Spinal cord (tissue), 10 donors: ENCODE measurements around the gene ALOX12B. TPM values are rescaled to one million over a fixed set of nuclear protein-coding genes. Genes with fewer than 3 reads are reported as not detected.
"Not testable (repeated sequence)": the region's sequence is repeated elsewhere in the genome, so short reads cannot be mapped to it uniquely, and the experiment has no call there.

Experiments
- DNase-seq, 6 donors: peaks; one replicate each; pipeline versions ENCODE4 v3.0.0 to v3.0.0-alpha.2; 2013 to 2015; ENCODE audit warnings: low spot score in 6 of 6, low read depth in 4 of 6
- H3K27ac ChIP-seq: one replicate; pipeline ENCODE4 v1.5.1; 2013; ENCODE audit warnings: low read depth, low read length, control low read depth
- H3K27me3 ChIP-seq: one replicate; pipeline ENCODE4 v1.6.1; 2013; ENCODE audit warnings: low read length; ENCODE audit not compliant: control insufficient read depth, insufficient read depth
- H3K36me3 ChIP-seq: one replicate; pipeline ENCODE4 v1.6.1; 2013; ENCODE audit warnings: low read length; ENCODE audit not compliant: control insufficient read depth, insufficient read depth
- H3K4me1 ChIP-seq: one replicate; pipeline ENCODE4 v1.6.1; 2013; ENCODE audit warnings: low read length; ENCODE audit not compliant: control insufficient read depth, insufficient read depth
- H3K4me3 ChIP-seq: one replicate; pipeline ENCODE4 v1.5.1; 2013; ENCODE audit warnings: low read depth, low read length, control low read depth
- H3K9me3 ChIP-seq: one replicate; pipeline ENCODE4 v1.6.1; 2013; ENCODE audit warnings: low read length; ENCODE audit not compliant: control insufficient read depth, insufficient read depth
- WGBS: methylation state at CpG from one replicate; pipeline ENCODE4 v1.1.5; 2013; ENCODE audit warnings: missing lambda C conversion rate; ENCODE audit not compliant: insufficient coverage; 5-methylcytosine and 5-hydroxymethylcytosine counted together
- polyA plus RNA-seq, 2 donors: library from polyadenylated mRNA; unstranded; fragments of 120-200 nt; gene quantifications; one replicate each; pipeline ENCODE4 v1.2.1, GENCODE V29; 2013; ENCODE audit not compliant: insufficient read length in 2 of 2
- total RNA-seq, 2 donors: library from RNA; depleted of rRNA in 1 of 2; stranded (reverse); fragments of 120-200 nt in 1 of 2; fragments of >200 nt in 1 of 2; gene quantifications; one replicate each; pipeline versions ENCODE4 v1.2.3 to v1.2.4, GENCODE V29; 2013 to 2014
- donor health status: healthy.

ALOX12B gene
- total and polyA plus RNA-seq, 4 donors: 0.30 to 1.1 (median 0.60) TPM; not detected in 1

DNA sequence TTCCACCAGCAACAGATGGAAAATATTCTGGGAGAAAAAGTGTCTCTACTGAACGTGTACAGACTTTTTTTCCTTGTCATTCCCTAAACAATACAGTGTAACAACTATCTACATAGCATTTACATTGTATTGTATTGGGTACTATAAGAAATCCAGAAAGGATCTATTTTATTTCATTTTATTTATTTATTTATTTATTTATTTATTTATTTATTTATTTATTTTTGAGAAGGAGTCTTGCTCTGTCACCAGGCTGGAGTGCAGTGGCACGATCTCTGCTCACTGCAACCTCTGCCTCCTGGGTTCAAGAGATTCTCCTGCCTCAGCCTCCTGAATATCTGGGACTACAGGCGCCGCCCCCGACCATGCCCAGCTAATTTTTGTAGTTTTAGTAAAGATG lies 9.6 kb downstream of the ALOX12B start:
- H3K36me3 ChIP-seq, DNase-seq, H3K9me3 ChIP-seq, H3K4me3 ChIP-seq, H3K27ac ChIP-seq: not testable (repeated sequence)
- WGBS: no CpG with 5 or more reads among the region's 5 CpGs
- peaks cover 61% of the 10 kb centered on the region for H3K27me3 ChIP-seq
- peaks cover 34% of the 10 kb centered on the region for H3K4me1 ChIP-seq

DNA sequence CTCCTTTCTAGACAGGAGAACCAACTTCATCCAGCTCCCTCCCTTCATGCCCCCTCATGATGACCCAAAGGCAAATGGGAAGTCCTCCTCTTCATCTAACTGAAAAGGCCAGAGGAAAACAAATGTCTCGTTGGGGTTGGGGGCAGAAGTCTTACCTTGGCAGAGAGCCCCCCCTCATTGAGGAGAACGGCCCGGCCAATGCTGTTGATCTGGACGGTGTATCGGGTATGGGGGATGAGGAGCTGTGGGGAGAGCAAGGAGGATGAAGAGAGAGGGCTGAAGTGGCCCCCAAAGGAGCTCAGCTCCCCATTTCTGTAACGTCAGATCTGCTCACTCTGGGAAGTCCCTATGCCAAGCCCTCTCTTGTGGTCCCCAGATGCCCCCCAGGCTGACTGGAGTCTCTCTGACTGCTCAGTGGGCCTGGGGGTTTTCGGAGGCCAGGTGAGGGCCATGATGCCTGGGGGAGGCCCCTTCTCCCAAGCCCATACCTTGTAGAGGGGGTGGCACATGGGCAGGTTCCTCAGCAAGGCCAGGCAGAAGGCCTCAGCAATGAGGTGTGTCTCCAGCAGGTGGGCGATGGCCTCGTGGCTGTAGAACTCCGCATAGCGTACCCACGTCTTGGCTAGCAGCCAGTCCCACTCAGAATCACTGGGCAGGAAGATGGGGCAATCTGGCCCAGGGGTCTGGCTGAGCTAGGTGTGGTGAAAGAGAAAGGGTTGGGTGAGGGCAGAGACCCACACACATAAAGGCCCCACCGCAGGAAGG lies 10.8 kb downstream of the ALOX12B start:
- Histone ChIP-seq H3K9me3 (no peaks in the 10 kb centered on the region), H3K4me3 (no peak overlapping the region), H3K36me3 (no peaks in the 10 kb centered on the region), H3K4me1 (peaks cover 43% of the 10 kb centered on the region), H3K27me3 (peaks cover 73% of the 10 kb centered on the region), H3K27ac (no peak overlapping the region)
- 92% methylated on average over 12 of the region's 13 CpGs for WGBS
- no peak for DNase-seq

DNA sequence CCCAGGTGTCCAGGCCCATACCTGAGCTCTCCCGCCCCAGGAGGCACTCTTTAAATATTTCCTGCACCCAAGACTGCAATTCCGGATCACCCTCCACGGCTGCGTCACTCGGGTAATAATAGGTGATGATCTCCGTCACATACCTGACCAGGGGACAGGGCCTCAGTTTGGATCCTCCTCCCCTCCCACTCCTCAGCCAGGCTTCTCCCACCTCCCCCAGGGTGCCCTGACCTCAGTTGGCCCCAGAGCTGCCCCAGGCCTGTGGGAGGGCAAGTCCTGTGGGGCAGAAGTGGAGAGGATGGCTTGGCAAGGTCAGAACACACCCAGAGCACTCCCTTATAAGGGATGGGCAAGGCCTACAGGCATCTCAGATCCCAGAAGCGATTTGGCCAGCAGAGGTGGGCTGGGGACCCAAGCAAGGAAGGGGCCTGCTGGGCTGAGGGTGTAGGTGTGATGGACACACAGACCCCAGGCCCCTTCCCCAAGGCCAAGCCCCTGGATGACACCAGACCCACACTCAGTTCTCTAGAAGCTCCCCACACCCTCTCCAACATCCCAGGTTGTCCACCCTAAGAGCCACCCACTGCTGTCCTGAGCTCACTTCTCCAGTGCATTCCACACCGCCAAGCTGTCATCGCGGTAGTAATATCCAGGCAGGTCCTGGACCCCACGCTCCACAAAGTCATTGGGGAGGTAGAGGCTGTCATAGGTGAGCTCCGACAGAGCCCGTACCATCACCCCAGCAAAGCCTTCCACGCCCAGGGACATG lies 11.8 kb downstream of the ALOX12B start:
- Histone ChIP-seq H3K27me3 (peaks cover 77% of the 10 kb centered on the region), H3K27ac (no peak overlapping the region), H3K9me3 (no peaks in the 10 kb centered on the region), H3K4me1 (peaks cover 39% of the 10 kb centered on the region), H3K36me3 (no peaks in the 10 kb centered on the region), H3K4me3 (no peak overlapping the region)
- DNase-seq: no peak
- WGBS: 88% methylated on average over 6 of the region's 14 CpGs

DNA sequence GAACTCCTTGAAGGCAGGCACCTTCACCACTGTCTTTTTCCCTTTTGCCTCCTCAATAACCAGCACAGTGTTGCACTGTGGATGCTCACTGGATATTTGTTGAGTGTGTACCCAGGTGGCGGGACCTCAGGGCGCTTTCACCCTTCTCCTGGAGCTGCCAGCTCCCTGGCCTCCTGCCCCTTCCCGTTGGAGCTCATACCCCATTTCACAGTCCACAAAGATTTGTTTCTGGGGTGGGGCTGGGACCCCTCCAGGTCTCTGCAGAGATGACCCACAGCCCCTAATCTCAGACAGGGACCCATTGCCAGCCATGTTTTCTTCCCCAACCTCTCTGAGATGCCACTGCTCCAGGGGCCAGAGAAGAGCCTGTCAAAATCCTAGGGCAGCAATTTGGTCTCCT lies 12.4 kb downstream of the ALOX12B start:
- Histone ChIP-seq H3K36me3 (no peaks in the 10 kb centered on the region), H3K4me1 (peaks cover 32% of the 10 kb centered on the region), H3K4me3 (no peak overlapping the region), H3K9me3 (no peaks in the 10 kb centered on the region), H3K27me3 (peaks cover 74% of the 10 kb centered on the region), H3K27ac (no peak overlapping the region)
- DNase-seq: no peak
- 81% methylated on average over 3 of the region's 3 CpGs for WGBS

DNA sequence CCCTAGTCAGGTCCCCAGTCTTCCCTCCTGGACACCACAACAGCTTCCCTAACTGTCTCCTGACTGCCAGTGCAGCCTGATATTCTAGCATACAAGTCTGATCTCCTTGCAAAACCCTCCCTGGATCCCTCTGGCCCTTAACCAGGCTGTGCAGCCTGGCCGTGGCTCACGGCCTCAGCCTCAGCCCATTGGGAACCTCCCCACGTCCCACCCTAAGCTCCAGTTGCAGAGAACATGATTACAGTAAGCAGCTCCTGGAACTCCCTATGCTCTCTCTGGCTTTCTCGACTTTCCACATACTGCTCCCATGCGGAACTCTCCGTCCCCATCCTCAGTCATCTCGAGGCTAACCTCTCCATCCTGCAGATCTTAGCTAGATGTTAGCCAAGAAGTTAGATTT lies 13.0 kb downstream of the ALOX12B start:
- H3K27ac ChIP-seq: no peak overlapping the region
- peaks cover 71% of the 10 kb centered on the region for H3K27me3 ChIP-seq
- H3K4me1 ChIP-seq: peaks cover 27% of the 10 kb centered on the region
- no peak overlapping the region for H3K4me3 ChIP-seq
- DNase-seq: no peak
- 52% methylated on average over 6 of the region's 7 CpGs for WGBS
- H3K9me3 ChIP-seq: no peaks in the 10 kb centered on the region
- H3K36me3 ChIP-seq: no peaks in the 10 kb centered on the region

DNA sequence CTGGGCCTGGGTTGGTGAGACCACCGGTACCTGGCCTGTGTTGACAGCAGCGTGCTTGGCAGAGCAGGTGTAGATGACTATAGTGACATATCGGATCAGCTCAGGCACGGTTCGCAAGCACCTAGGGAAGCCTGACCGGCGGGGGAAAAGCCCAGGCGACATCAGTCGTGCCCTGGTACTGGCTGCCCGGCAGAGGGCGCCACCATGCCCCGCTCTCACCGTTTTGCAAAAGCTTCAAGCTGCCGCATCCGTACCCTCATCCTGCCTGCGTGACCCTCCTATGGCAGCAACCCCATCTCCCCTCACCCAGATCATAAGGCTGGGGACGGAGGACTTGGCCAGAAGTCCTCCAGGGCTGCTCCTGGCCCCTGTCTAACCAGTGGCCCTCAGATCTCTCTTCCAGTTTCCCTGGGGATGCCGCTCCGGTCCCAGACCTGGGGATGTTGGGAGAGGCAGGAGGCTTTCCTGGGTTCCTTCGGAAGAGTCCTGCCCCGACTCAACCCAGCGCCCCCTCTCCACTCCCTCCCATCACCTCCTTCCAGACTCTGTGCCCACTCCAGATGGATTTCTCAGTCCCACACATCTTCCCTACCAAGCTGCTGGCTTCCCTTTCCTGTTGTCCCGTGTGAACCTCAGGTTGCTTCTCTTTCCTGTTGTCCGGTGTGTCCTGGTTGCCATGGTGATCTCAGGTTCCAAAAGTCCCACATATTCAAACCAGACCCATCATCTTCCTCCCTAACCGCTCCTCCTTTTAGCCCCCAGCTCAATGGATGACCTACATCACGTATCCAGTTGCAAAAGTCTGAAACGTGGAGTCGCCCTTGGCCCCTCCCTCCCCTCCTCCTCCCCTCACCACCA lies 13.7 kb downstream of the ALOX12B start:
- peak in 2 of 6 donors; percentile 54 to 59 for DNase-seq
- Histone ChIP-seq H3K9me3 (no peaks in the 10 kb centered on the region), H3K36me3 (no peaks in the 10 kb centered on the region), H3K4me3 (no peak overlapping the region), H3K4me1 (peaks cover 21% of the 10 kb centered on the region), H3K27me3 (peaks cover 72% of the 10 kb centered on the region), H3K27ac (no peak overlapping the region)
- WGBS: 4% methylated on average over 28 of the region's 28 CpGs

DNA sequence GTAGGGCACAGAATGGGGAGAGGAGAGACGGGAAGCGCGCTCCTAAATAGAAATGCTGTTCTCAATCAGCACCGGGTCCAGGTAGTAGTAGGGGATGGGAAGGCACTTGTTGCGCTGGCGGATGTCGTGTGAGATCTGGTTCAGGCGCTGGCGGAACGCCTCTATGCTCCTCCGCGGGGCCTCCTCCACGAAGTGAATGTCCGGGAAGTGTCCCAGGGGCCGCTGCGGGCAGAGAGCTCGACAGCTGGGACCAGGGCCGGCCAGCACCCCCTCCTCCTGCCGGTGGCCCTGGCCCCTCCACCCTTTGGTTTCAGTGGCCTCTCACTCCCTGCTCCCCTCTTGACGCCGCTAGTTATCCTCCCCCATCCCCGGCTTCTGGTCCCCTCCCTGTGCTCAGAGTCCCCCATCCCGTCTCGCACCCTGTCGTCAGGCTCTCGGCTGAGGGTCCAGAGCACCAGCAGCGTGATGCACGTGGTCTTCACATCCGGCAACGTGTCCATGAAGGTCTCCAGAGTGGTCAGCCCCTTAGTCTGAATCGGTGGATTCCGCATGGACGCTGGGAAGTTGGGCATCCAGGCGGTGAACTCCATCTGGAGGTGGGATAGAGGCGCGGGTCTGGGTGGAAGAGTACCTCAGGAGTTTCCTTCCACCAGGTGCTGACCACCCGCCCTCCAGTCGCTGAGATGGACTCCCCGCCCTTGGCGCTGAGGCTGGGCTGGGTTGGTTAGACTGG lies 14.6 kb downstream of the ALOX12B start:
- Histone ChIP-seq H3K9me3 (no peaks in the 10 kb centered on the region), H3K36me3 (no peaks in the 10 kb centered on the region), H3K4me3 (no peak overlapping the region), H3K27ac (no peak overlapping the region), H3K4me1 (peaks cover 21% of the 10 kb centered on the region), H3K27me3 (peaks cover 71% of the 10 kb centered on the region)
- WGBS: 2% methylated on average over 37 of the region's 40 CpGs
- no peak for DNase-seq

DNA sequence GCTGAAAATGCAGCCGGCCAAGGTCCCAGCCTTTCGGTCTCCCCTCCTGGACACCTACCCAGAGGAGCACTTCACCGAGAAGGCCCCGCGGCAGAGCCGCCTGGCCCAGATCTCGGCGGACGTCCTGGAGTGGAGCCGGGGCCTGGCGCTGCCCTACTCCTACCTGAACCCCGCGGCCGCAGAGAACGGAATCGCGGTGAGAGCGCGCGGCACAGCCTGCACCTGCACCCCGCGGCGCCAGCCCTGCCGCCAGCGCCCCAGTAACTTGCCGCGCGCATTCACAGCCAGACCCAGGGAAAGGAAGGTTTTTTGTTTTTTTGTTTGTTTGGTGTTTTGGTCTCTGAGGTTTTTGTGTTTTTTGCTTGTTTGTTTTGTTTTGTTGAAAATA lies 15.2 kb downstream of the ALOX12B start:
- WGBS: 5% methylated on average over 28 of the region's 28 CpGs
- H3K4me1 ChIP-seq: peaks cover 21% of the 10 kb centered on the region
- no peaks in the 10 kb centered on the region for H3K36me3 ChIP-seq
- no peaks in the 10 kb centered on the region for H3K9me3 ChIP-seq
- DNase-seq: no peak
- H3K27me3 ChIP-seq: peaks cover 76% of the 10 kb centered on the region
- H3K4me3 ChIP-seq: no peak overlapping the region
- no peak overlapping the region for H3K27ac ChIP-seq

DNA sequence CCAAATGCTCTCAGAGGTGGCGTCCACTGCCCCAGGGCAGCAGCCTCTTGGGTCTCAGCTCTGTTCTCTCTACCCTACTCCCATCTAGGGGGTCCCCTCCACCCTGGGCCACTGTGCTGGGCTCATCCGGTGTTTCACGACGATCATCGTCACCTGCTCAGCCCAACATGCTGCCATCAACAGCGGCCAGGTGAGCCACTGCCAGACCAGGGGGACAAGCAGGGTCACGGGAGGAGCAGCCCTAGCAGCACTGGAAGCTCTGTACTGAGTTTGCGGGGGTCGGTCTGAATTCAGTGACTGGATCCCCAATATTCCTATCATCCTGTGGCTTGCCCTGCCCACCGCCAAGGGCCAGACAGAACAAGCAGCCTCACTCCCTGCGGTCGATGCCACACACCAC lies 16.0 kb downstream of the ALOX12B start:
- peaks cover 81% of the 10 kb centered on the region for H3K27me3 ChIP-seq
- WGBS: 83% methylated on average over 11 of the region's 12 CpGs
- H3K4me1 ChIP-seq: peaks cover 21% of the 10 kb centered on the region
- no peaks in the 10 kb centered on the region for H3K9me3 ChIP-seq
- no peak overlapping the region for H3K27ac ChIP-seq
- no peak for DNase-seq
- H3K36me3 ChIP-seq: no peaks in the 10 kb centered on the region
- H3K4me3 ChIP-seq: no peak overlapping the region
